Endothelial cell of umbilical vein (primary cell): ENCODE results near the gene CD164L2. TPM values are rescaled to one million over a fixed set of nuclear protein-coding genes. Genes with fewer than 3 reads are reported as not detected.

Experiments used
- BruUV-seq: library from RNA; stranded (reverse); fragments of 400-500 nt; replicated peaks from 2 replicates; lab custom pipeline; 2021; lab: Mats Ljungman, UMichigan
- CTCF ChIA-PET: fragments of 300-600, 350-600 bp; sonication (Branson Sonifier 250); formaldehyde crosslinking; loops from one replicate; lab custom pipeline; 2021; ENCODE audit warnings: antibody characterized with exemption, inconsistent platforms; lab: Charles Lee
- POLR2A ChIA-PET: fragments of 300-600, 350-600 bp; sonication (Branson Sonifier 250); formaldehyde crosslinking; loops from one replicate; lab custom pipeline; 2021; ENCODE audit warnings: antibody characterized with exemption, inconsistent platforms; lab: Charles Lee
- DNase-seq: peaks from one replicate; pipeline ENCODE4 v3.0.0-alpha.2; 2011; ENCODE audit warnings: low read depth, low spot score
- FAIRE-seq: peaks from 2 replicates; lab custom pipeline; 2011; peaks lifted over from hg19 to GRCh38; lab: Jason Lieb, UNC
- H2AFZ ChIP-seq: 2 replicates; pipeline ENCODE4 v1.6.0; 2012; ENCODE audit warnings: low read depth, low read length, control low read depth, inconsistent platforms
- H3K27ac ChIP-seq: 2 replicates; pipeline ENCODE4 v1.5.1; 2011; ENCODE audit warnings: low read depth, mild to moderate bottlenecking, control low read depth, low read length, moderate library complexity; ENCODE audit not compliant: insufficient read depth
- H3K27me3 ChIP-seq, 2 experiments: 2 replicates each; pipeline versions ENCODE4 v1.6.0 to v1.6.1; 2011; ENCODE audit warnings: low read length in 2 of 2, mixed read lengths in 1 of 2; ENCODE audit not compliant: control insufficient read depth in 2 of 2, insufficient read depth in 2 of 2
- H3K36me3 ChIP-seq, 2 experiments: 2 replicates in 1 of 2; 3 replicates in 1 of 2; pipeline ENCODE4 v1.5.1; 2011; ENCODE audit warnings: low read length in 2 of 2, mild to moderate bottlenecking in 1 of 2, moderate library complexity in 1 of 2; ENCODE audit not compliant: control insufficient read depth in 2 of 2, insufficient read depth in 2 of 2; ENCODE audit errors: extremely low read depth in 1 of 2
- H3K4me1 ChIP-seq: 3 replicates; pipeline ENCODE4 v1.5.1; 2011; ENCODE audit warnings: mild to moderate bottlenecking, low read length; ENCODE audit not compliant: control insufficient read depth, insufficient read depth; ENCODE audit errors: extremely low read depth
- H3K4me2 ChIP-seq: 2 replicates; pipeline ENCODE4 v1.6.1; 2011; ENCODE audit warnings: low read length, control low read depth, mixed read lengths; ENCODE audit not compliant: insufficient read depth
- H3K4me3 ChIP-seq, 3 experiments: fragments of 200-600 bp in 1 of 3; sonication (generic), shearing (Covaris generic) in 1 of 3; replicated peaks in 1 of 3; 2 replicates each; pipeline ENCODE4 v1.5.1; 2011 to 2016; ENCODE audit warnings: control low read depth in 3 of 3, low read length in 3 of 3, mild to moderate bottlenecking in 2 of 3, inconsistent platforms in 1 of 3, low read depth in 1 of 3, moderate library complexity in 1 of 3; ENCODE audit not compliant: insufficient read depth in 1 of 3
- H3K79me2 ChIP-seq: 2 replicates; pipeline ENCODE4 v1.6.0; 2012; ENCODE audit warnings: low read length, inconsistent platforms; ENCODE audit not compliant: control insufficient read depth, insufficient read depth
- H3K9ac ChIP-seq: replicated peaks from 2 replicates; pipeline ENCODE3; 2011; ENCODE audit warnings: low read length, control low read depth; ENCODE audit not compliant: insufficient read depth; ENCODE audit errors: extremely low read depth
- H3K9me1 ChIP-seq: replicated peaks from 3 replicates; pipeline ENCODE4 v1.6.0; 2011; ENCODE audit warnings: mild to moderate bottlenecking, low read length; ENCODE audit not compliant: control insufficient read depth, insufficient read depth; ENCODE audit errors: extremely low read depth
- H3K9me3 ChIP-seq: replicated peaks from 2 replicates; pipeline ENCODE4 v1.5.1; 2012; ENCODE audit warnings: low read length, inconsistent platforms; ENCODE audit not compliant: control insufficient read depth, insufficient read depth
- H4K20me1 ChIP-seq: replicated peaks from 2 replicates; pipeline ENCODE3; 2011; ENCODE audit warnings: mild to moderate bottlenecking, low read length; ENCODE audit not compliant: control insufficient read depth, insufficient read depth; ENCODE audit errors: extremely low read depth
- EZH2 ChIP-seq: IDR thresholded peaks from 2 replicates; pipeline ENCODE4 v1.6.1; 2012; ENCODE audit warnings: borderline replicate concordance, low read depth, mild to moderate bottlenecking, moderate library complexity, low read length, inconsistent platforms; ENCODE audit not compliant: severe bottlenecking
- GATA2 ChIP-seq: IDR thresholded peaks from 2 replicates; pipeline ENCODE4 v1.7.0; 2011; ENCODE audit warnings: low read depth, mild to moderate bottlenecking, moderate library complexity, mixed read lengths, low read length; ENCODE audit not compliant: insufficient read length, insufficient read depth
- POLR2A ChIP-seq: IDR thresholded peaks from 2 replicates; pipeline ENCODE4 v1.6.1; 2012; ENCODE audit warnings: low read depth, mild to moderate bottlenecking, control low read depth, low read length
- POLR2AphosphoS5 ChIP-seq: IDR thresholded peaks from 2 replicates; pipeline ENCODE4 v1.6.1; 2012; ENCODE audit warnings: low read depth, mild to moderate bottlenecking, control low read depth, low read length, moderate library complexity; ENCODE audit not compliant: insufficient read depth
- dilution Hi-C: fragments of 300-500 bp; cut with MboI; formaldehyde crosslinking; loops from one replicate; pipeline ENCODE4 v1.15.0; 2019; ENCODE audit warnings: low sequenced_read_pairs; ENCODE audit not compliant: extremely low pct_ligation_motif_present
- intact Hi-C: fragments of 100-400 bp; cut with micrococcal nuclease; formaldehyde crosslinking; loops from one replicate; pipeline ENCODE4 v1.10.0; 2022
- polyA plus RNA-seq, 4 experiments: library from polyadenylated mRNA; depleted of rRNA in 3 of 4; stranded (reverse) in 3 of 4; unstranded in 1 of 4; fragments of >200 nt; gene quantifications; 2 replicates each; pipeline versions ENCODE4 v1.2.1 to v1.2.3, GENCODE V29; 2011 to 2012; ENCODE audit warnings: missing spikeins in 1 of 4
- total RNA-seq: library from RNA; stranded (reverse); gene quantifications from 2 replicates; pipeline ENCODE4 v1.2.3, GENCODE V29; 2021
- TF ChIP-seq, protein P1 (sequence below), 2 donors: IDR thresholded peaks; 1 replicate in 1 of 2; 2 replicates in 1 of 2; pipeline ENCODE4 v1.5.1; 2011; ENCODE audit warnings: low read length in 2 of 2, mild to moderate bottlenecking in 2 of 2, moderate library complexity in 2 of 2, control low read depth in 1 of 2, inconsistent platforms in 1 of 2, low read depth in 1 of 2; ENCODE audit not compliant: insufficient read depth in 1 of 2; ENCODE audit errors: extremely low read depth in 1 of 2

CD164L2 gene
- total and polyA plus RNA-seq, 2 donors (not counting 3 experiments of a cell fraction or from before 2014, with no cell fraction given) = not detected

DNA sequence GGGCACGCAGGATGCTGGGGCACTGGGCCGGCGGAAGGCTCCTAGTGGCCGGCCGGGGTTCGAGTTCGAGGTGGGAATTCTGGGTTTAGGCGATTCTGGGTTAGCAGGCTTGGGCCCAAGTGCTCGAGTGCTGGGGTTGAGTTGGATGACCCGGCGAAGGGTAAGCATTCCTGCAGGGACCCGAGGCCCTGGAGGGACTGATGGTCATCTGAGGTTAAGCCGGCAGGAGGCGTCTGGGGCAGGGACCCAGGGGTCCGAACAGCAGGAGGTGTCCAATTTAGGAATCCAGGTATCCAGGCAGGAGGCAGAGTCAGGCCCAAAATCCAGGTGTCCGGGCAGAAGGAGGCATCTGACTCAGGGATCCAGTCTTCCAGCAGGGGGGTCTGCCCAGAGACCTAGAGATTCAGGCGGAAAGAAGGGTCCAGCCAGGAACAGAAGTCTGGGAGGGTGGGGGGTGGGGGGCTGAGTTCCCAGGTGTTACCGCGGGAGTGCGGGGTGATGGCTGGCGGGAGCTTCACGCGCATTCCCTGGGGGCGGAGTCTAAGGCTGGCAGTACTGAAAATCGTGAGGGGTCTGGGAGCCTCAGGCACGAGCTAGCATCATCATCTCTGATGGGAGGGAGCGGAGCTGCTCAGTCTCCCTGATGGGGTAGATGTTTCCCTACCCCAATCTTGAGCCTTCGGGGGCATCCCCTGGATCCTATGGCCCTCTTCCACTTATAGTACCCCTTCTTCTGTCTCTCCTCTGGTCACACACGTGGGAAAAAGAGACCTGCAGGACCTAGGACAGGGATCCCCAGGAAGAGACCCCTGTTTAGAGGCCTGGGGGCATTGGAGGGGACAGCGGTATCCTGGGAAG lies 9.9 kb upstream of the CD164L2 start:
- Histone ChIP-seq H2AFZ (peak overlapping the region; percentile 91), H4K20me1 (no peaks in the 10 kb centered on the region), H3K4me2 (peak overlapping the region; percentile 84), H3K79me2 (peaks cover 5% of the 10 kb centered on the region), H3K9ac (peak overlapping the region; percentile 87), H3K27ac (peak overlapping the region; percentile 73), H3K9me1 (no peaks in the 10 kb centered on the region), H3K27me3 (no peaks in the 10 kb centered on the region), H3K36me3 (no peaks in the 10 kb centered on the region), H3K4me3 (peak overlapping the region; percentile 46 to 80 (median 70)), H3K9me3 (no peaks in the 10 kb centered on the region), H3K4me1 (peaks cover 21% of the 10 kb centered on the region)
- no peak for TF ChIP-seq POLR2A
- TF ChIP-seq, protein P1, sequence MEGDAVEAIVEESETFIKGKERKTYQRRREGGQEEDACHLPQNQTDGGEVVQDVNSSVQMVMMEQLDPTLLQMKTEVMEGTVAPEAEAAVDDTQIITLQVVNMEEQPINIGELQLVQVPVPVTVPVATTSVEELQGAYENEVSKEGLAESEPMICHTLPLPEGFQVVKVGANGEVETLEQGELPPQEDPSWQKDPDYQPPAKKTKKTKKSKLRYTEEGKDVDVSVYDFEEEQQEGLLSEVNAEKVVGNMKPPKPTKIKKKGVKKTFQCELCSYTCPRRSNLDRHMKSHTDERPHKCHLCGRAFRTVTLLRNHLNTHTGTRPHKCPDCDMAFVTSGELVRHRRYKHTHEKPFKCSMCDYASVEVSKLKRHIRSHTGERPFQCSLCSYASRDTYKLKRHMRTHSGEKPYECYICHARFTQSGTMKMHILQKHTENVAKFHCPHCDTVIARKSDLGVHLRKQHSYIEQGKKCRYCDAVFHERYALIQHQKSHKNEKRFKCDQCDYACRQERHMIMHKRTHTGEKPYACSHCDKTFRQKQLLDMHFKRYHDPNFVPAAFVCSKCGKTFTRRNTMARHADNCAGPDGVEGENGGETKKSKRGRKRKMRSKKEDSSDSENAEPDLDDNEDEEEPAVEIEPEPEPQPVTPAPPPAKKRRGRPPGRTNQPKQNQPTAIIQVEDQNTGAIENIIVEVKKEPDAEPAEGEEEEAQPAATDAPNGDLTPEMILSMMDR (IDR thresholded peaks at IDR 0.05; ENCODE audit: extremely low read depth in 1 of 2, insufficient read depth in 1 of 2, low read depth in 1 of 2, low read length in 2 of 2) = peak; percentile 14 to 38
- no peak for TF ChIP-seq POLR2AphosphoS5
- TF ChIP-seq EZH2 = no peak
- no peak for TF ChIP-seq GATA2
- dilution Hi-C loops = no loop called here
- intact Hi-C loops = loop anchor here (1.0 to 10.0 kb wide), 7 partner anchors 27 to 351 kb away; partner anchors contain the start of genes MAP3K6 and TMEM222
- no peak for FAIRE-seq
- BruUV-seq = no TSS peak
- ChIA-PET POLR2A (no interaction called here), CTCF (interaction anchor here (1.0 to 6.6 kb wide), 4 partner anchors 27 to 214 kb away, joined by 3 to 45 read pairs (median 4); partner anchors contain the start of gene MAP3K6)
- DNase-seq = no peak
